NT2/D1 (cell line): Measurements from ENCODE around the gene ARPC4.

Experiments
- SUZ12 ChIP-seq: IDR thresholded peaks from 2 replicates; pipeline ENCODE4 v1.6.1; 2011; ENCODE audit not compliant: insufficient read length, insufficient read depth; ENCODE audit errors: extremely low read depth
- YY1 ChIP-seq: IDR thresholded peaks from 2 replicates; pipeline ENCODE4 v1.6.1; 2011; ENCODE audit not compliant: insufficient read length, insufficient read depth
- ZNF274 ChIP-seq: IDR thresholded peaks from 2 replicates; pipeline ENCODE4 v1.6.1; 2011; ENCODE audit warnings: mild to moderate bottlenecking, low read depth, low read length

GRCh38 chr3:9744162-9744561 is 48.7 kb upstream of the ARPC4 start:
- no peak for TF ChIP-seq ZNF274
- TF ChIP-seq SUZ12: no peak
- TF ChIP-seq YY1: no peak
